GM18873 (cell line): ENCODE measurements around the gene CTXND2.
"Not testable (repeated sequence)": the region's sequence is repeated elsewhere in the genome, so short reads cannot be mapped to it uniquely, and the experiment has no call there.

Experiments used
- ATAC-seq: cut with Tn5 transposase; IDR thresholded peaks from one replicate; pipeline ENCODE4 v1.9.1; 2021; ENCODE audit warnings: mild to moderate bottlenecking, moderate library complexity, moderate number of reproducible peaks; ENCODE audit not compliant: unreplicated experiment, low FRiP score

Gene CTXND2

DNA sequence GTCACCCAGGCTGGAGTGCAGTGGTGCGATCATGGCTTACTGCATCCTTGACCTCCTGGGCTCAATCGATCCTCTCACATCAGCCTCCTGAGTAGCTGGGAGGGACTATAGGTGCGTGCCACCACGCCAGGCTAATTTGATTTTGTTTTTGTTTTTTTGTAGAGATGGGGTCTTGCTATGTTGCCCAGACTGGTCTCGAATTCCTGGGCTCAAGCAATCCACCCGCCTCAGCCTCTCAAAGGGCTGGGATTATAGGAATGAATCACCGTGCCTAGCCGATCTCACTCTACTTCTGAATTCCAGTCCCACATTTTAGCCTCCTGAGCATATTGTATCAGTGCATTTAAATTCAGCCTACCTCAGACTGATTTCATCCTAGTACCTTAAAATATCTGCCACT is 1.8 kb downstream of the CTXND2 start:
- ATAC-seq = no peak

DNA sequence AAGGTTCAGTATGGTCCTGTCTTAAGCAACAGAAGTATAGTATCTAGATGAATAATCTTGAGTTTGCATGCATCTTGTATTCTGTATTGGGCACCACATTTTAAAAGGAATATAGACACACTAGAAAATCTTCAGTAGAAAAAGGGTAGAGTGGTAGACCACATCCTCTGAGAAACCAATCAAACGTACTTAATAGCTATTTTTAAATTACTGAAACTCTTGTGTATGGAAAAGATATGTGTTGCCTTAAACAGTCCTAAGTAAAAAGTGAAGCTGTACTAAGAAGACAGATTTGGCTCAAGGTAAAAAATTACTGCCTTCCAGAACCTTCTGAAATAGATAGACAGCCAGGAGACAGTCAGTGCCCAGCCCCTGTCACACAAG is 3.1 kb downstream of the CTXND2 start:
- ATAC-seq = no peak

DNA sequence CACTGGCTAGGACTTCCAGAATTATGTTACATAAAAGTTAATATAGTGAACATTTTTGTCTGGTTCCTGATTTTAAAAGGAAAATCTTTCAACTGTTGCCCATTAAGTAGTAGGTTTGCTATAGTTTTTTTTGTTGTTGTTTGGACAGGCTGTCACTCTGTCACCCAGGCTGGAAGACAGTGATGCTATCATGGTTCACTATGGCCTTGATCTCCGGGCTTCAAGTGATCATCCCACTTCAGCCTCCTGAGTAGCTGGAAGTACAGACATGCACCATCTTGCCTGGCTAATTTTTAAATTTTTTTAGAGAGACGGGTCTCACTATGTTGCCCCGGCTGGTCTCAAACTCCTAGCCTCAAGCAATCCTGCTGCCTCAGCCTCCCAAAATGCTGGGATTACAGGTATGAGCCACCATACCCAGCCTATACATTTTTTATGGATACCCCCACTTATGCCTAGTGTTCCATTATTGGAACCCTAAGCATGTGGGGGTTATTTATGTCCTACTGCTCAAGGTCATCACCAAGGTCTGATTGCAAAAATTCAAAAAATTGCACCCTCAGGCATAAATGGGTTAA is 6.5 kb downstream of the CTXND2 start:
- no peak for ATAC-seq

DNA sequence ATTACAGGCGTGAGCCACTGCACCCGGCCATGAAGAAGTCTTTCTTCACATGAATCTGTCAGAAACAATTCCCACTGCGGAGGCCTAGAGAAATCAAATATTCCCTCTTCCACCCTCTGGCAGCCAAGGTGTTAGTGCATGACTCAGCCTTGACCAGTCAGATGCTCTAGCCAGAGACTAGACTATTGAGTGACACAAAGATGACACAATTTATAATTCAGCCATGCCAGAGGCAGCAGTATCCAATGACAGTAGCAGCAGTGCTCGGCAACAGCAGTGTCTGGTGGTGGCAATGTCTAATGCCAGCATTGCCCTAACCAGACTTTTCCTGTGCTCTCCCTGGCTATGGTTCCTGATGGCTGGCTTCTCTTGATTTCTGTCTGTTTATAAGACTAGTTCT is 8.7 kb downstream of the CTXND2 start:
- no peak for ATAC-seq

DNA sequence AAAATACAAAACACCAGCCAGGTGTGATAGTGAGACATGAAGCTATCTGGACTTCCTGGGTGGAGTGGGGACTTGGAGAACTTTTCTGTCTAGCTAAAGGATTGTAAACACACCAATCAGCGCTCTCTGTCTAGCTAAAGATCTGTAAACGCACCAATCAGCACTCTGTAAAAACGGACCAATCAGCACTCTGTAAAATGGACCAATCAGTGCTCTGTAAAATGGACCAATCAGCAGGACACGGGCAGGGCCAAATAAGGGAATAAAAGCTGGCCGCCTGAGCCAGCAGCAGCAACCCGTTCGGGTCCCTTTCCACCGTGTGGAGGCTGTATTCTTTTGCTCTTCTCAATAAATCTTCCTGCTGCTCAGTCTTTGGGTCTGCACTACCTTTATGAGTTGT is 12.9 kb downstream of the CTXND2 start:
- not testable (repeated sequence) for ATAC-seq

DNA sequence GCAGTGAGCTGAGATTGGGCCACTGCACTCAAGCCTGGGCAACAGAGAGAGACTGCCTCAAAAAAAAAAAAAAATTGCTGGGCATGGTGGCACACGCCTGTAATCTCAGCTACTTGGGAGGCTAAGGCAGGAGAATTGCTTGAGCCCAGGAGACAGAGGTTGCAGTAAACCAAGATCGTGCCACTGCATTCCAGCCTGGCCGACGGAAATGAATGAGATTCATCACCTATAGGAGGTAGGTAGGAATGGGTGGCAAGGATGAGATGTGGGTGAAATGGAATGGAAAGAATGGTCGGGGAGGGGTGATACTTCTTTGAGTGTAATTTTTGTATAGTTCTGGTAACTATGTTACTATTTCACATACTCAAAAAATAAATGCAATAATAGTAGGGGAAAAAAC is 15.4 kb downstream of the CTXND2 start:
- no peak for ATAC-seq

DNA sequence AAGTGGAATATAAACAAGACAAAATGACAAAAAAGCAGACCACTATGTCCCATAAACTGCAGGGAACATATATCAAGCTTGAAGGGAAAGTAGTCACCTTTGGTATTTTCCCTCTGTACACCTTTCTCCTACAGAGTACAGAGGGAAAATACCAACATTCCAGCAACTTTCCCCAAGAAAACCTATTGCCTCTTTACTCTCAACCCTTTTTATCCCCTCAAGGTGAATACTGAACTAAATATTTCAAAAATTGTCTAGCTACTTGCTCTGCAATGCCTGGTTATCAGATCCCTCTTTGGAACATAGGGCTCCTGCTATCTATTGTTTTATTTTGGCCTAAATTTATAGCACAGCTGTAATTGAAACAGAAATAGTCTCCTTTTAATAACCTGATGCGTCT is 15.8 kb downstream of the CTXND2 start:
- no peak for ATAC-seq

DNA sequence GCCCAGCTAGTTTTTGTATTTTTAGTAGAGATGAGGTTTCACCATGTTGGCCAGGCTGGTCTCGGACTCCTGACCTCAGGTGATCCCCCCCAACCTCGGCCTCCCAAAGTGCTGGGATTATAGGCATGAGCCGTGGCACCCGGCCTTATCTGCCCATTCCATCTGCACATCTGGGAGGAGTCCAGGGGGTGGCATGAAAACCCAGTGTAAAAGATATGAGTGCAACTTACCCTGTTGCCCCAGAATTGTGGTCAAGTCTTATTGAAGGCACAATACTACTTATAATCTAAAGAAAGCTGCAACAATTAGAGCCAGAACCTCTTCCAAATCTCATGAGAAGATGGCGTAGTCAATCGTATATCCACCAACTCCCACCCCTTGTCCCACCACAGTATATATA is 18.4 kb downstream of the CTXND2 start:
- no peak for ATAC-seq

DNA sequence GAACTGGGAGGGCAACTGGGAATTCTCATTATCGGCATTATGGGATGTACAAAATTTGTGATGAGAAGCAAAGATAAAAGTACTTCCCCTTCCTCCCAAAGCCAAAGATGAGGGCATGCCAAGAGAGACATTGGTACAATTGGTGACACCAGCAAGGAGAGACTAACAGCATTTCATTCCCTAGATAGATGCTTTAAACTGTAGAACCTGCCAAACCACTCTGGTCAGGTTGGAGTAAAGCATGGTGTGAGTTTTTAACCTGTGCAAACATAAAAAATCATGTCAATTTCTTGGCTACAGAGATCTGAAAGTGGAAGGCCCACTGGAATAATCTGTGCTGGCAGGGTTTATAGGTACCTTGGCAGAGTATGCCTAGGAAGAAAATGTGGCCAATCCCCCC is 19.4 kb downstream of the CTXND2 start:
- no peak for ATAC-seq

DNA sequence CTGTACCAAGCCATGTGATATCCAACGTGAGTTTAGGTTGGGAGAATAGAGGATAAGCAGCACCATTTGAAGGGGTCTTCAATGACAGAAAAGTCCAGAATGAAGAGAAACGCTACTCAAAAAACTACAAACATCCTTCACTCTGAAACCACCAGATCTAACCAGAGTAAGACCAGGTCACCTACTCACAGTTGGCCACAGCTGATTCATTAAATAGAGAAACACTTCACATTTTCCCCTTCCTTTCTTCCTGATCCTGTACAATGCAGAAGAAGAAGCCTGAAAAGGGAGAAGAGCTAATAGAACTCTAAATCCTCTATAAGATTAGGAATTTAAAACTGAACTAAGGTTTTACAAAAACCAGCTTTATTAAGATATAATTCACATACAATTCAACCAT is 19.9 kb downstream of the CTXND2 start:
- no peak for ATAC-seq

DNA sequence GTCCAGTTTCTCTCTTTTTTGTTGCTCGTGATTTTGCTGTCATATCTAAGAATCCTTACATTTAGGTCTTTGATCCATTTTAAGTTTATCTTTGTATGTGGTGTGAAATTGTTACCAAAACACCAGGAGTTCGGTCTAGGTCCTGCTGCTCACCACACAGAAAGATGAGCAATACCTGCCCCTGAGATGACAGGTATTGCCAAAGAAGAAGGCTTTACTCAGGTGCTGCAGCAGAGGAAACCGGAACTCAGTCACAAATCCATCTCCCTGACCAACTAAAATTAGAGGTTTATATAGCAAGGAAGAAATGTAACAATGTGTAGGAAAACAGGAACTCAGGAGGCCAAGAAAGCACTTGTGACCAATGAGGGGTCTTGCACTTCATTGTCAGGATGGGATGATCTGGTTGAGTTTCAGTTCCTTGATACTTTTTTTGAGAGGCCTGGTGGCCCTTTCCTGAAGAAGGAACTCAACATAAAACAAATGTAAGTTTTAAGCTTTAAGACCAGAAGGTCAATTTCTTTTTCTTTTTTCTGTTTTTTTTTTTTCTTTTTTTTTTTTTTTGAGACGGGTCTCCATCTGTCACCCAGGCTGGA is 22.7 kb downstream of the CTXND2 start:
- ATAC-seq = no peak

DNA sequence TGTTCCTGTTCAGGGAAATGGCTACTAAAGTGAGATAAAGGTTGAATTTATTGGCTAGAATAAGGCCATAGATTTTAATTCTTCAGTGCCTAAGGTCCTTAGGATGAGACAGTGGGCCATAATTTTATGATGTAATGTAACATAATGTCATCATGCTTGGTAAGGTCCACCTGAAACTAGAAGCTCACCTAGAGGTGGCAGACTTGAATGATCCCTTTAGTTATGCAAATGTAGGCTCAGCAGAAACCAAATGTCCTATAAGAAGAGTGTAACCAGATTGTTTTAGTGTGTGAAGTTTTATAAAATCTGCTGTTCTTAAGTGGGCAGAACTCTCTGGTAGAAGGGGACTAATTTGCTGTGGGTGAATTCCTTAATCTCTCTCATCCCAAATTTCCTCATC is 25.7 kb downstream of the CTXND2 start:
- no peak for ATAC-seq

DNA sequence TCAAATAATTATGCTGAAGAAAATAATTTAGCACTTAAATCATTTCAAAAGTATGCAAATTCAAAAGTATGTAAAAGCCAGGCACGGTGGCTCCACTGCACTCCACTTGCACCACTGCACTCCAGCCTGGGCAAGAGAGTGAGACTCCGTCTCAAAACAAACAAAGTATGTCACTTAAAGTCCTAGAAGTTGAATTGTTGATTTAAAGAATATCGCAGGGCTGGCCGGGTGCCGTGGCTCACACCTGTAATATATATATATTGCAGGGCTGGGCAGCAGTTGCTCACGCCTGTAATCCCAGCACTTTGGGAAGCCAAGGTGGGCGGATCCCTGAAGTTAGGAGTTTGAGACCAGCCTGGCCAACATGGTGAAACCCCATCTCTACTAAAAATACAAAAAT is 30.5 kb downstream of the CTXND2 start:
- no peak for ATAC-seq

DNA sequence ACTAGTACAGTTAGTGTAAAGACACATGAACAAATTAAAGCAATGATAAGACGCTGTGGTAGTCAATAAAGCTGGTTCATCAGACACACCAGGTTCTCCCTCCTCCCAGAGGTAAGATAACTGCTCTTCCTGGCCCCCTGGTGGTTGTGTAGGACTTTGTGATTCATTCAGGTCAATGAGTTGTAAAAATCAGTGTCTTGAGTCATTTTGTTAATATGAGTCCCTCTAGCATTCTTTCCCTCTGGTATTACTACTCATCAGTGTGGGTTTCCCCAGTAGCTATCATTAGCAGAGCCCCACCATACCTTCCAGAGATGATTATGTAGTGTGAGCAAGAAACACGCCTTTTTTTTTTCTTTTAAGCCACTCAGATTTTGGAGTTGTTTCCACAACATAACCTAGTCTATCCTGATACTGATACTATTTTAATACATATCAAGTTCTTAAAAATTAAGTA is 35.6 kb downstream of the CTXND2 start:
- peak; percentile 53 for ATAC-seq

DNA sequence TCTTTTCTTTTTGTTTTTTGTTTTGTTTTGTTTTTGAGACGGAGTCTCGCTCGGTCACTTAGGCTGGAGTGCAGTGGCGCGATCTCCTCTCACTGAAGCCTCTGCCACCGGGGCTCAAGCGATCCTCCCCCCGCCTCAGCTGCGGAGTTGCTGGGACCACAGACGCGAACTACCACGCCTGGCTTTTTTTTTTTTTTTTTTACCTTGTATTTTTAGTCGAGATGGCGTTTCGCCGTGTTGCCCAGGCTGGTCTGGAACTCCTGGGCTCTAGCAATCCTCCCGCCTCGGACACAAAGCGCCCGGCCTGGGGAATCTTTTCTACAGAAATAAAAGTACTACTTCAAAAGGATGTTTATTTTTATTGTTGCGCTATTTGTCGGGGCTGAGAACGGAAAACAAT is 38.1 kb downstream of the CTXND2 start:
- ATAC-seq = no peak

DNA sequence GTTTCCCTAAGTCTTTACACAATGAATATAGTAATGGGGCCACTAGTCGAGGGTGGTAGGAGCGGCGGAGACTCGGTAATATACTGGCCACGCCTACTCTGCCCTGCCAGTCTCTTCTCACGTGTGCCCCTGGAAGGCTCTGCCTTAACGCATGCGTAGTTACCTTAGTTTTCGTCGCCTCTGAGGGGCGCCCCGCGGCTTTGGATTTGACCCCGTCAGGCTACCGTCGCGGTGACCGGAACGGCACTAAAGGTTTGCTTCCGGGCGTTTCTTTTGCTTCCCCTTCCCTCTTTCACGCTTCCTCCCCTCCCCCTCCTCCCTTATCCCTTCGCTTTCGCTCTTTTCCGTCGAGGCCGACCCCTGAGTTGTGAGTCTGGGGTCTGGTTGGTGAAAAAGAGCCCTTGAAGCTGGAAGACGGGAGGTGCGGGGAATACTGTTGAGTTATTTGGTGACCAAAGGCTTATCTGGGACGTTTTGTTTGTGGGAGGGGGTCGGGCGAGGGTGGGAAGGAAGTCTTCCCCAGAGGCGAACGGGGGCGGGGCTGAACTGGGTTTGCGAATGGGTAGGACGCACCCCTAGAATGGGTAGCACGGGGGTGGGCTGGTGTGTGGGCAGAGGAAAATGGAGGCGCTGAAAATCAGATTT is 39.3 kb downstream of the CTXND2 start, which contains the start of gene SETDB1:
Gene SETDB1, plus strand, starts transcription at position 267 of the 645 bp plus-strand sequence. CDS start 1,352 bp downstream, outside the sequence.
- ATAC-seq = peak; percentile 90

DNA sequence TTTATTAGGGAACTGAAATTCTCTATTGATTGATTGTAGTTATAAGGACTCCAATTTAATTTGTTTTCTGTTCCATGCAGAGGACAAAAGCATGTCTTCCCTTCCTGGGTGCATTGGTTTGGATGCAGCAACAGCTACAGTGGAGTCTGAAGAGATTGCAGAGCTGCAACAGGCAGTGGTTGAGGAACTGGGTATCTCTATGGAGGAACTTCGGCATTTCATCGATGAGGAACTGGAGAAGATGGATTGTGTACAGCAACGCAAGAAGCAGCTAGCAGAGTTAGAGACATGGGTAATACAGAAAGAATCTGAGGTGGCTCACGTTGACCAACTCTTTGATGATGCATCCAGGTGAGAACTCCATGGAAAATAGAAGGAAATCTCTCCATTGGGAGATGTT is 40.7 kb downstream of the CTXND2 start:
- no peak for ATAC-seq

DNA sequence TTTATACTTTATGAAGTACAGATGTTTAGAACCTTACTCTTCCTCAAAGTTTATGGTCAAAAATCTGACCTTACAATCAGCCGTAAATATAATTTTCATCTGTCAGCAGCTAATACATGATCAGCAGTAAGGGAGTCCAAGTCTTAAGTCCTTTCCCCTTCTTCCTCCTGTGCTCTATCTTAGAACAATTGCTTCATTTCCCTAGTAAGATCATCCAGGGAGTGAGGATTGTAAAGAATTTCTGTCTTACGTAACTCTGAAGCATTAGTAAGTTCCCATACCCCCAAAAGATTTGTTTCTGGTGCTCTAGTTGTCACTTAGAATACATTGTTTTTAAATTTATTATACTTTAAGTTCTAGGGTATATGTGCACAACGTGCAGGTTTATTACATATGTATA is 41.4 kb downstream of the CTXND2 start:
- ATAC-seq = no peak

DNA sequence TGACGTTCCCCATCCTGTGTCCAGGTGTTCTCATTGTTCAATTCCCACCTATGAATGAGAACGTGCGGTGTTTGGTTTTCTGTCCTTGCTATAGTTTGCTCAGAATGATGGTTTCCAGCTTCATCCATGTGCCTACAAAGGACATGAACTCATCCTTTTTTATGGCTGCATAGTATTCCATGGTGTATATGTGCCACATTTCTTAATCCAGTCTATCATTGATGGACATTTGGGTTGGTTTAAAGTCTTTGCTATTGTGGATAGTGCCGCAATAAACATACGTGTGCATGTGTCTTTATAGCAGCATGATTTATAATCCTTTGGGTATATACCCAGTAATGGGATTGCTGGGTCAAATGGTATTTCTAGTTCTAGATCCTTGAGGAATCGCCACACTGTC is 41.8 kb downstream of the CTXND2 start:
- ATAC-seq = not testable (repeated sequence)

DNA sequence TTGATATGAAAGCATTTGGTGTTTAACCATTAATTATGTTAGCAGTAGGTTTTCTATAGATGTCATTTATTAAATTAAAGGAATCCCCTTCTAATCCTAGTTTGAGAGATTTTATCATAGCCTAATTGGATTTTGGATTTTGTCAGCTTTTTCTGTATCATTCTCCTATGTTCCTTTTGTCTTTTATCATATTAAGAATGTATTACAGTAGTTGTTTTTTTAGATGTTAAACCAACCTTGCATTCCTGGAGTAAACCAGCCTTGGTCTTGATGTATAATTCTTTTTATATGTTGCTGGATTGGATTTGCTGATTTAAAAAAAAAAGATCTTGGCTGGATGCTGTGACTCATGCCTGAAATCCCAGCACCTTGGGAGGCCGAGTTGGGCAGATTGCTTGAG is 44.8 kb downstream of the CTXND2 start:
- no peak for ATAC-seq

DNA sequence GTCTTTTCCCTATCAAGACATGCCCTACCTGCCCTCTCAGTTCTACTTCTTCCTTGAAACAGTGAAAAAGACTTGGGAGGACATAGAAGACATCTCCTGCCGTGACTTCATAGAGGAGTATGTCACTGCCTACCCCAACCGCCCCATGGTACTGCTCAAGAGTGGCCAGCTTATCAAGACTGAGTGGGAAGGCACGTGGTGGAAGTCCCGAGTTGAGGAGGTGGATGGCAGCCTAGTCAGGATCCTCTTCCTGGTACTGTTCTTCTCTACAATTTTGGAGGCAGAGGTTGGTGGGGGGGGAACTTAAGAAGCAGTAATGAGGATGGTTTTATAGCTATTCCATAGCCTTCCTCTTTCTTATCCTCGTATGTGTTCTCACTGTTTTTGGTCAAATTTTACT is 57.9 kb downstream of the CTXND2 start:
- ATAC-seq = no peak

DNA sequence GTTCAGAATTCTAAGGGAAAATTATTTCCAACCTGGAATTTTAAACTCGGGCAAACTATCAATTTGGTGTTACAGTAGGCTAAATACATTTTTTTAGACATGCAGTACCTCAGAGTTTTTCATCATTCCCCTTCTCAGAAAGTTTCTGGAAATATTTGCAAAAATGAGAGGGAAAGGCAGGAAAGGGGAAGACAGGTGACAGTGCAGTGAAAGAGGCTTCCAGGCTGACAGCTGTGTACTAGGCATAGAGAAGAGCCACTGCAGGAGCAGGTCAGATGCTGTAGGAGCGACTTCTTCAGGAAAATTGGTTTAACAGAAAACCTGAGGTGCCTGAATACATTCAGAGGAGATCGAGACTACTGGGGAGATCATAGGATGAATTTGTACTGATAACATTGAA is 67.8 kb downstream of the CTXND2 start:
- ATAC-seq = no peak
